GM12865 (cell line): ENCODE measurements around the gene ASAP3.
A peak's percentile ranks its signal among the peaks of the same experiment; 100 is the strongest.

ENCODE experiments used
- DNase-seq: peaks from one replicate; pipeline ENCODE4 v3.0.0; 2010; ENCODE audit warnings: low read depth
- H3K4me3 ChIP-seq: 2 replicates; pipeline ENCODE4 v1.5.1; 2011; ENCODE audit warnings: mild to moderate bottlenecking, low read depth, low read length, control low read depth
- CTCF ChIP-seq: IDR thresholded peaks from 2 replicates; pipeline ENCODE4 v1.5.1; 2011; ENCODE audit warnings: low read length, control low read depth, low read depth, inconsistent platforms; ENCODE audit not compliant: insufficient read depth; ENCODE audit errors: missing control alignments

Gene ASAP3

GRCh38 chr1:23422941-23423340 lies 61.0 kb downstream of the ASAP3 start:
- no peak overlapping the region for H3K4me3 ChIP-seq
- no peak for TF ChIP-seq CTCF
- no peak for DNase-seq

GRCh38 chr1:23422241-23422877 lies 61.6 kb downstream of the ASAP3 start:
- no peak overlapping the region for H3K4me3 ChIP-seq
- TF ChIP-seq CTCF, result no peak
- DNase-seq, result peak; percentile 56

GRCh38 chr1:23421753-23422240 lies 62.2 kb downstream of the ASAP3 start:
- TF ChIP-seq CTCF, result no peak
- no peak for DNase-seq
- H3K4me3 ChIP-seq, result no peak overlapping the region

GRCh38 chr1:23421343-23421742 lies 62.6 kb downstream of the ASAP3 start:
- no peak for TF ChIP-seq CTCF
- DNase-seq, result no peak
- no peak overlapping the region for H3K4me3 ChIP-seq

GRCh38 chr1:23420778-23421177 lies 63.2 kb downstream of the ASAP3 start:
- DNase-seq, result no peak
- TF ChIP-seq CTCF, result no peak
- H3K4me3 ChIP-seq, result no peak overlapping the region

- DNase-seq, result no peak
- TF ChIP-seq CTCF, result no peak
- no peak overlapping the region for H3K4me3 ChIP-seq
Measured at GRCh38 chr1:23419180-23419579, 64.8 kb downstream of the ASAP3 start.

- no peak for DNase-seq
- TF ChIP-seq CTCF, result no peak
Measured at GRCh38 chr1:23417570-23417969, 66.4 kb downstream of the ASAP3 start.

More at GRCh38 chr1:23417570-23417969, 66.4 kb downstream of the ASAP3 start:
- H3K4me3 ChIP-seq, result no peak overlapping the region
